Superior temporal gyrus (tissue), 1 donor: ENCODE data around the gene PIK3IP1.
"Not testable (repeated sequence)": the region's sequence is repeated elsewhere in the genome, so short reads cannot be mapped to it uniquely, and the experiment has no call there.

Experiments
- DNase-seq: peaks from one replicate; pipeline ENCODE4 v3.0.0-alpha.2; 2016; ENCODE audit errors: extremely low spot score

PIK3IP1 gene, protein sequence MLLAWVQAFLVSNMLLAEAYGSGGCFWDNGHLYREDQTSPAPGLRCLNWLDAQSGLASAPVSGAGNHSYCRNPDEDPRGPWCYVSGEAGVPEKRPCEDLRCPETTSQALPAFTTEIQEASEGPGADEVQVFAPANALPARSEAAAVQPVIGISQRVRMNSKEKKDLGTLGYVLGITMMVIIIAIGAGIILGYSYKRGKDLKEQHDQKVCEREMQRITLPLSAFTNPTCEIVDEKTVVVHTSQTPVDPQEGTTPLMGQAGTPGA

DNA sequence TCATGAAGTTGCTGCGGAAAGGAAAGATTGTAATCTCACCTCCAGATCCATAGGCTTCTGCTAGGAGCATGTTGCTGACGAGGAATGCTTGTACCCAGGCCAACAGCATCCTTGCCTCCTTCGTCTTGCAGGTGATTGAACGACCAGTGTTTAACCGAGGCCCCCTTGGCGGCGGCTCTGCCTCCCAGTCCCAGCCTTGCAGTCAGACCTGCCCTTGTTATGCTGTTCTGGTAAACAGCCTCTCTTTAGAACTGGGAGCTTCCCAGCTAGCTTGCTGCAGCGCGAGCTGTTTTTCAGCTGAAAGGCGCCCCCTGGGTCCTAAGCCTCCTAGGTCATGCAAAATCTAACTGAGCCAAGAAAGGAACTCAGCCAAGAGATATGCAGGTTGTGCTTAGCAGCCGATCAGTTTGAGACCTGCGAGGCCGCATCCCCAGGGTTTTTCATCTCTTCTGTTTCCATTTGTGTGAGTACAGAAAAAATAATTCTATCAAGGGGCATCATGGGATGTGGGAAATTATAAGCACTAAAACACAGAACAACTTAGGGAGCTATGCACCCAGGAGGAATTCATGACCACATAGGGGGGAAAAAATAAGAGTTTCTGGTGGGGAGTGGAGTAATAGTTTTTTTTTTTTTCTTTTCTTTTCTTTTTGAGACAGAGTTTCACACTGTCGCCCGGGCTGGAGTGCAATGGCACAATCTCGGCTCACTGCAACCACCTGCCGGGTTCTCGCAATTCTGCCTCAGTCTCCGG, at the start of gene PIK3IP1:
PIK3IP1 (minus strand) TSS at position 253 of the 754 bp plus-strand sequence; CDS start at position 109, 144 bp downstream.
- DNase-seq: peak; percentile 98

DNA sequence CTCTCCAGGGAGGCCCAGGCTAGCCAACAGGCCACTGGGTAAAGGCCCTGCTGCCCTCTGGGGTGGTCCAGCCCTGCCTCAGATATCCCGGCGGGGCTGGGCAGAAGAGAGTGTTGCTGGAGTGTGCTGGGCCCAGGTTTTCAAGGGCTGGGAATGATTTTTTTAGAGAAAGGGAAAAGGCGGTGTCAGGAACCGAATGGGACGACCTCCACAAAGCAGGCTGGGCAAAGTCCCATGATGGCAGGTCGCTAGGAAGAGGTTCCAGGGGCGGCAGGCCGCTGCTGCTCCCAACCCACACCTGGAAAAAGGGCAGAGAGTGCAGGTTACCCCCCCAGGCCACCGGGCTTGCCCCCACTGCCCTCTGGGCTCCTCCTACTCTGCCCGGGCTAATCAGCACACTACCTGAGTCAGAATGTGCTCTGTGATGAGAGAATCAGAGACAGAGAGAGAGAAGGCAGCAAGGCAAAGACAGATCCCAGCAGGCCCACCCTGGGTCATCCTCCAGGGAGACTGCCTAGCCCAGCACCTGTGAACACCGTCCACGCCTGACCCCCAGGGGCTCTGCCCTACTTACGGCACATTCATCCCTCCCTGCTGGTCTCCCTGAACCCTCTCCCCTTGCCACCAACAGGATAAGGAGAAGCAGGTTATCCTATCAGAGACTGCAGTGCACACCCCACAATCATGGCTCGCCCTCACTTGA, 49.2 kb upstream of the PIK3IP1 start:
- no peak for DNase-seq

DNA sequence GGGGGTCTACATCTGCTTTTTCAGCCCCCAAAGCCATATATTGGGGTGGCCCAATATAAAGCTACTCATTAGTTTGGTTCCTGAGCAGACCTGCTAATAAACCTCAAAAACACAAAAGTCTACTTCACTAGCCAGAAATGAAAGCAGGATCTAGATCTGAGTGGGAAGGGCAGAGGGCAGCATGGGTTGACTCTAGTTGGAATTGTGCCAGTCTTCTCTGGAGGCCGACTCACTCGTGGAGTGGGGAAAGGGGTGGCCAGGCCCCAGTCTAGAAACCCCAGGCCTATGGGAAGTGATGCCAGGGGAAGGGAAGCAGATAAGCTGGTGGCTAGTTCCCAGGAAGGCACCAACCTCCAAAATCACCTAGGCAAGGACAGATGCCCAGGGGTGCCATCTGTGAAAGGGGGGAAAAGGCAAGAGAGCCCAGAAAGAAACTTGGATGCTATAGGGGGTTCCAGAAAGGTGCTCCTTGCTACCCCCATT, 48.5 kb upstream of the PIK3IP1 start:
- DNase-seq: no peak

DNA sequence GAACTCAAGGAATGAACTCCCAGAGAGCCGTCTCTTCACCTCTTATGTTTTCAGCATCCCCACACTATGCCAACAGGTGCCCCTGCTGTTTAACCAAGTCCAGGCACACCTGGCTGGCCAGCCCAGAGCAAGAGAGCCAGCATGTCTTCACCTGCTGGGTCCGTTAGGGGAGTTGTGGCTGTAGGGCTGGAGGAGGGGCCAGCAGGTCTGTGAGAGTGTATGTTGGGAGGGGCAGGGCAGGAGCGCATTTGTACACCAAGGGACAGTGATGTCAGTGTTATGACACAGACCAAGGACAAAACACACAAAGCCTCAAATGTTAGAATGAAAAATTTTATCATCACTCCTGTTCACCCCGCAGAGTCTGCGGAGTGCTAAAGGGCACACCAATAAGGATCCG, 48.1 kb upstream of the PIK3IP1 start:
- DNase-seq: no peak

DNA sequence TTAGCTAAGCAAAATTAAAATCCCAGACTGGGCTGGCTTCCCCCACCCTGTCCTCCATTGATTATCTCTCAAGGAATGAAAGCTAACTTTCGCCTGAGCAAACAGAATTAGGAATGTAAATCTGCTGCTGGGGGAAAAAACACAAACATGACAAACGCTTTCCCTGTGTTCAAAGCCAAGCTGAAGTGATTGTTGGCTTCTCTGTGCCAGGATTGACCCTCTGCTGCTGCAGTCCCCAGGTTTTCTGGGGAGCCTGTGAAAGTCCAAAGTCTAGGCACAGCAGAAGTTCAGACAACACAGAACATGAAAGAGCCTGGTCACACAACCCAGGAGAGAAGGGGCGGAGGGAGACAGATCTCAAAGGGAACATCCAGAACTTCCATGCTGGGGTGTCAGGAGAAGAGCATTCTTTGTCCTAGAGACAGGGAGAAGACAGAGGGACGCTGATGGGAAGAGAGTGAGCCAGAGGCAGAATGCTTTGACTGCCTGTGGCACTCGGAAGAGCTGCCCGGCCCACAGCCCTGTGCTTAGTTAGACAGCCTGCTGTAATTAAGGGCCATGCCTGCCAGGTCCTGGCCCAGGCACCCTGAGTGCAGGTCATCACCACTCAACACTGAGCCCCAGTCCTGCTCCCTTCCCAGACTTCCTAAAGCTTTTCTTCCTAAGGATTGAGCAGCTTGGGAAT, 47.0 kb upstream of the PIK3IP1 start:
- no peak for DNase-seq

DNA sequence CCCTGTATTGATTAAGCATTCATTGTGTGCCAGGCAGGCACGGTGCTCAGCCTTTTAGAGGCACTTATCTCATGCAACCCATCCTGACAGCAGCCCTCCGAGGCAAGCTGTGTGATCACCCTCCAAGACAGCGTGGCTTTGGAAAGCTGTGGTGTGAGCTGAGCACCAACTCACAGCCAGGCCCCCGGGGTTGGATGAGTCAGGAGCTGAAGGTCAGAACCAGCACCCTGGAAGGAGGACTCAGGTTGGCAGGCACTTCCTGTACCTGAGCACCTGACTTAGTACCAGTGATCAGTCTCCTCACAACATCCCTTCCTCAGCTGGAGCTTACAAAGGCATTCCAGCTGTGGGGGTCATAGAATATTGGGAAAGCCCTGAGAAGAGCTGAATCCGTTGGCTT, 44.9 kb upstream of the PIK3IP1 start:
- no peak for DNase-seq

DNA sequence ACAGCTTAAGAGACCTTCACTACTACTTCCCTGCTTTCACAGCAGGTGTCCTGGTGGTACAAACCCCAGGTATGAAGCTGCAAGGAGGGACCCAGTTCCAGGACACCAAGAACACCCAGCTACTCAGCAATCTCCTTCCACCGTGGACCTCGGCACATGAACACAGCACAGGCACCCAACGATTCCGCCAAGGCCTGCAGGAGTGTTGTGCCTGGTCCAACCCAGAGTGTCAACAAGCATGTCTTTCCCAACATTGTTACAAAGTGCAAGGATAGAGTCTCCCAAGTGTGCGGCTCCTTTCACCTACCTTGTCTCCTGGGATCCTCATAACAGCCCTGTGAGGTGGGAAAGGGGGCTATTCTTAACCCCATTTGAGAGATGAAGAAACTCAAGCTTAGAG, 42.0 kb upstream of the PIK3IP1 start:
- no peak for DNase-seq

DNA sequence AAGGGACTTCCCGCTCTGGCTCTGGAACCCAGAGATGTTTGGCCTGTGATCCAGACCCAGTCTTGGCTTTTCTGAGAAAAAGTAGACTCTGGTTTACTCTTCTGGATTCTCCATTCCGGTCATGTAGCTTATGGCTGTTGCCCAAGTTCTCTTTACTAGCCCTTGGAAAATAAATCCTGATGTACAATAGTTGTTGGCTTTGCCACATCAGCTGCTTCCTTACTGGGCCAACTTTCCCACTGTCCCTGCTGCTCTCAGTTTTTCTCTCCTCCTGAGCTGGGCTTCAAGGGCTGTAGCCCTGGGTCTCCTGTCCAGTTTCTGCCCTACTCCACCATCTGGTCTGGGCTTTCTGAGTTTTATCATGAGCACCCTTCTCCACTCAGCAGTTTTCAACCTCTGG, 41.4 kb upstream of the PIK3IP1 start:
- DNase-seq: peak; percentile 24

DNA sequence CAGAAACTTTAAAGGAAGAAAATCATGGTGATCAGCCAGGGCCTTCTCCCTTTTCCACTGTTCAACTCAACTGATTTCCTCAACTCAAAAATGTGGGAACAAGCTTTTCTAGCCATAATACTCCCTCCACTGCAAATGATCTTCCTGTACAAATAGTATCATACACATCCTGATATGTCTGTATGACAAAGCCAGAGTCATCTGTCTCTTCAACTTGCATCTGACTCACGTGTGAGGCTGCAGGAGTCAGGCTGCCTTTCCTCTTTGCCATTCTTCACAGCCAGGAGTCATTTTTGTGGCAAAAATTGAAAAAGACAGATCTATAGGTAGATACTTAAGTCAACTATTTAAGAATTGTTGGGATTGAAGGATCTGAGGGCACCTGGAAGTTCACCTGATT, 40.6 kb upstream of the PIK3IP1 start:
- no peak for DNase-seq

DNA sequence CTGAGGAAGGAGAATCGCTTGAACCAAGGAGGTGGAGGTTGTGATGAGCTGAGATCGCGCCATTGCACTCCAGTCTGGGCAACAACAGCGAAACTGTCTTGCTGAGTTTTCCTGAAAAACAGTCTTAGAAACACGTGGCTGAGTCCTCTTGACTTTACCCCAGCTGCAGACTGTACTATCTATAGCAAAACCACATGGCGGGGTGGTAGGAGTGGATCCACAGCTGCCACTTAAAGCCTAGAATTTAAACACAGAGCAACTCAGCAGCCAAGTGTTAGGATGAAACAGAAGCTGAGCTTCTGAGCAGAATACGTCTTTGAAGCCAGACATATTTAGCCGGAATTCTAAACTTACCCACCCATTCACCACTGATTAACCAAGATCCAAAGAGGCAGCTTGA, 39.7 kb upstream of the PIK3IP1 start:
- DNase-seq: peak; percentile 59

DNA sequence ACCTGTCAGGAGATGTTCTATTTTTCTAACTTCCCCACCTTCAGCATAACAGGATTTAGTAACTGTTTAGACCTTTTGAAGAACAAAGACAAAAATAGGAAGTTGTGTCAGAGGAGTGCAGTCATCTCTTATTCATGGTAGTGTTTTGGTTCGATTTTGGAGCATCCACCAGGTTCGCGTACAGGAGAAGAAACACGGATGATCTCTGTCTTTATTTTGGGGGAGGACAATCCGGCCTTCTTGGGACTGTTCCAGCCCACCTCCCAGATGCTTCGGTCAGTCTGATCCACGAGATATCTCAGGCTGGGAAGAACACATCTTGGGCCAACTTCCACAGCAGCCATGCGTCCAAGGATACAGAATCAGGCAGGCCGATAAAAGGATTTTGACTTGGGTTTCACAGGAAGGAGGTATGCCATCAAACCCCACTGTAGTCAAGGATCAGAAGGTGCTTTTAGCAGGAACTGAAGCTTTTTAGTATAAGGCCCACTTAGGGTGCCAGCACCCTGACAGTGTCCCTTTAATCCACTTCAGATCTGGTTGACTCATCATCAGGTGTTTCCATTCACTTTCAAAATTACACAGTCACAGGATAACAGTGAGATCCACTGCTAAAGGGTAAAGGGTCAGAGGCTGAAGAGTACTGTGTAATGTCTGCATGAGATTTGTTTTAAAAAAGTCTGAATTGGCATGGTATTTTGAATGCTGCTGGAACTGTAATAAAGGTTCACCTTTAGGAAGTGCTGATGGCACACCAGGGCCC, 37.3 kb upstream of the PIK3IP1 start:
- no peak for DNase-seq

DNA sequence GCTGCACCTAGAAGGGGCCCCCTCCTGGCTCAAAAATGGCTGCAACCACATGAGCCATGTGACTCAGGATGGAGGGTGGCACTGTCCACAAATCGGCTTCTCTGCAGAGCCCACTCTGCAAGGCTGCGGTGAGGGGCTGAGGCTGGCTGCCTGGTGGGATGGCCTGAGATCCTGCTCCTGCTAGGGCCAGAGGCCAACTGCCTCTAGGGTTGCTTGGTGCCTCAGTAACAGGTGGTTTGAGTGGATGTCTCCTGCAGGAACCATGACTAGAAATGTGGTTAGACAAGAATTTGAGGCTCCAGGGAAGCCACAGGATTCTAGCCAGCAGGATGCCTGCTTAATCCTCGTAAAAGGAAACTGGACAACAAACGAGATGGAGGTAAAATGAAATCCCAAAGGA, 36.7 kb upstream of the PIK3IP1 start:
- no peak for DNase-seq

DNA sequence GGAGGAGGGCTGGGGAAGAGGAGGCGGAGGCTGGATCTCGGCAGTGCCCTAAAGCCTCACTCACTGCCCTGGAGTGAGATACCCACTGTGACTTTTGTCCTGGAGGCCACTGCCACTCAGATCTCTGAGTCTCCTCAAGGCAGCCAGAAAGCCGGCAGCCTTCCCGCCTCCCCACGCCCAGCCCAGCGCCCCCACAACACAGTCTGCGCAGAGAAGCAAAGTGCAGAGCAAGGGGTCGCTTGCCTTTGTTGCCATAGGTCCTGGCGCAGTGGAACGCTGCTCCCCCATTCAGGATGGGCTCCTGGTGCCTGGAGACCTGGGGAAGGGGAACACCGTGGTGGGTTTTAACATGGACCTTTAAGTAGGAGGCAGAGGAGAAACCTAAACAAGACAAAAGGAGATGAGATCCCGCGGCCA, 36.3 kb upstream of the PIK3IP1 start:
- no peak for DNase-seq

DNA sequence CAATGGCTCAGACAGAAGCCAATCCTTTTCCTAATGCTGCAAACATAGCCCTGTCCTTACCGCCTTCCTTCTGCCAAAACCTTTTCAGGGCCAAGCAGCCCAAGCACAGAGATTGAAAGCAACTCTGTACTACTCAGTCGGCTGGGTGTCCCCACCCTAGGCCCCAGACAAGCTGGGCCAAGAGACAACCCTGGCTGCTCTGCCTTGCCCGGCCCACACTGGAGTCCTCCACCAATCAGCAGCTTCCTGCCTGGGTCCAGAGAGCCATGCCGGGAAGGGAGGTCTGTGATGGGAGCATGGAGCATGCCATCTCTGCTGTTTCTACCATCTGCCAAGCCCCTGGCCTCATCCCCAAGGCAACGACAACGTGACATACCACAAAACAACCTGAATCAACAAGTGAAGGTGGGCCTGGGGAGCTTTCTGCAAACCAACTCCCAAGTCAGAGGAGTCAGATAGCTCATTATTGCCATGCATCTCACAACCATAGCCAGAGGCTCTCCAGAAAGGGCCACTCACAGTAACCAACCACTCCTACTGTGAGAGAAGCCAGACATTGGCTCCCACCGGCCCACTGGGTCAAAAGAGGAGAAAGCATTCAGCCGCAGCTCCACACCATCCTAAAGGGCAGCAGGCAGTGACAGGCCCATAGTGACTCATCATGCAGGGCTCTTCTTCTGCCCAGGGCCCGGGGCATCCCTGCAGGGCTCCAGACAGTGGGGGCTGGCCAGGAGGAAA, 35.7 kb upstream of the PIK3IP1 start:
- DNase-seq: no peak

DNA sequence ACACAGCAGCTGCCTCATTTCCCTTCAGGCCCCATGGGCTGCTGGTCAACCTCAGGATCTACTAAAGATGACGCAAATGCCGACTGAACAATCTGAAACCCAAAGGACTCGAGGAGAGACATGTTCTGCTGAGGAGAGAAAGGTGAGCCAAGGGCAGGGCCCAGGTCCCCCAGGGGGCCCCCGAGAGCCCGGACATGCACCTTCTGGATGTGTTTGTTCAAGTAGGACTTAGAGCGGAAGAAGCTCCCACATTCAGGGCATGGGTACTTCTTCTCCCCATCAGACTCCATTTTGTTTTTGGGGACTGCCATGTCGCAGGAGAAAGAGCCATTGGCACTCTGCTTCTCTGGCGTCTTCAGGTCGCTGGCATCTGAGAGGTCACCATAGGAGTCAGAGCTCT, 34.6 kb upstream of the PIK3IP1 start:
- no peak for DNase-seq

DNA sequence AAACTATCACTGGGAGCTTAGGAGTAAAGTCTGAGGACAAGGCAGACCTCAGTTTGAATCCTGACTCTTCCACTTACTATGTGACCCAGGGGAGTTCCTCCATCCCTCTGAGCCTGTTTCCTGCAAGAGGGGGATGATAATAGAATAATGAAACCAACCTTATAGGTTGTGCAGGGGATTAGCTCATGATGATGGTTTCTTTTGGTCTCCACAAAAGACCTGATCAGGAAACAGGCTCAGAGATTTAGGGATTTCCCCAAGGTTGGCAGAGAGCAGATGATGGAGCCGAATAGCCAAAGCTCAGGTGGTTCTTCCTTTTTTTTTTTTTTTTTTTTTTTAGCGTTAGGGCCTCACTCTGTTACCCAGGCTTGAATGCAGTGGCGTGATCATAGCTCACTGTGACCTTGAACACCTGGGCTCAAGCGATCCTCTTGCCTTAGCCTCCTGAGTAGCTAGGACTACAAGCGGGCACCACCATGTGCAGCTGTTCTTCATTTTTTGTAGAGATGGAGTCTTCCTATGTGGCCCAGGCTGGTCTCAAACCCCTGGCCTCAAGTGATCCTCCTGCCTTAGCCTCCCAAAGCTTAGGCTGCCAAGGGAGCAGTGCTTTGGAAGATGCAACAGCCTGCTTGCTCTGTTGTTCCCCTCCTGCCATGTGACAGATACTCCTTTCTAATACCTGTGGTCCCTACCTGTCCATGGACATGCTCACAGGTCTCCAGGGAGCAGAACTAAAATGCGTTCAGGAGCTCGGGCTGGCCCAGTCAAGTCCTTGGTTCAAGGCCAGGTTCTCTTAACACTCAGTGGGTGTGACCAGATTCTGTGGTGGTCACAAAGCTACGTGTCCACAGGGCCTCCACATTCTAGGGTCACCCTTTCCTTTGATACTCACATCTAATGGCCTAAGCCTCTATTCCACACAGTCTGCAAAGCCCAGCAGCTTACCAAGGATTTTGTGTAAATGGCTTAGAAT, 31.6 kb upstream of the PIK3IP1 start:
- DNase-seq: no peak

DNA sequence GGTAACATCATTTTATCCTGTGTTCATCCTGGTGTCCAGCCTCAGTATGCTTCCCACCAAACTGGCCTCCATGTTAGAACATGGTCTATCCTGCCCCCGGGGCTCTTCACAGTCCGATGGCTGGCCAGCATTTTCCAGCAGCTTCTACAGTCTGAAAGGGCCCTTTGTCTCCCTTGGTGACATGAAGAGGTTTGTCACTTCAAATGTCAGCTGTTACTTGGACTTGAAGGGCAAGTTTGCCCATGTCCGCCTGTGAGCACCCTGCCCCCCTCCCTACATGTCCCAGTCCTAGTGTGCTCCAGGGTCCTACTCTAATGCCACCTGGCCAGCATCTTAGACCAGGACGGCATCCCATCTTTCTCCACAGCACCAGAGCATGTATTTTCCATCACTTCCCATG, 29.1 kb upstream of the PIK3IP1 start:
- no peak for DNase-seq

DNA sequence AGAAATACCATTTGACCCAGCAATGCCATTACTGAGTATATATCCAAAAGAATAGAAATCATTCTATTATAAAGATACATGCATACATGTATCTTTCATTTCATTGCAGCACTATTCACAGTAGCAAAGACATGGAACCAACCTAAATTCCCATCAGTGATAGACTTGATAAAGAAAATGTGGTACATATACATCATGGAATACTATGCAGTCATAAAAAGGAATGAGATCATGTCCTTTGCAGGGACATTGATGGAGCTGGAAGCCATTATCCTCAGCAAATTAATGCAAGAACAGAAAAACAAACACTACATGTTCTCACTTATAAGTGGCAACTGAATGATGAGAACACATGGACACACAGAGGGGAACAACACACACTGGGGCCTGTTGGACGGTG, 21.9 kb upstream of the PIK3IP1 start:
- not testable (repeated sequence) for DNase-seq

DNA sequence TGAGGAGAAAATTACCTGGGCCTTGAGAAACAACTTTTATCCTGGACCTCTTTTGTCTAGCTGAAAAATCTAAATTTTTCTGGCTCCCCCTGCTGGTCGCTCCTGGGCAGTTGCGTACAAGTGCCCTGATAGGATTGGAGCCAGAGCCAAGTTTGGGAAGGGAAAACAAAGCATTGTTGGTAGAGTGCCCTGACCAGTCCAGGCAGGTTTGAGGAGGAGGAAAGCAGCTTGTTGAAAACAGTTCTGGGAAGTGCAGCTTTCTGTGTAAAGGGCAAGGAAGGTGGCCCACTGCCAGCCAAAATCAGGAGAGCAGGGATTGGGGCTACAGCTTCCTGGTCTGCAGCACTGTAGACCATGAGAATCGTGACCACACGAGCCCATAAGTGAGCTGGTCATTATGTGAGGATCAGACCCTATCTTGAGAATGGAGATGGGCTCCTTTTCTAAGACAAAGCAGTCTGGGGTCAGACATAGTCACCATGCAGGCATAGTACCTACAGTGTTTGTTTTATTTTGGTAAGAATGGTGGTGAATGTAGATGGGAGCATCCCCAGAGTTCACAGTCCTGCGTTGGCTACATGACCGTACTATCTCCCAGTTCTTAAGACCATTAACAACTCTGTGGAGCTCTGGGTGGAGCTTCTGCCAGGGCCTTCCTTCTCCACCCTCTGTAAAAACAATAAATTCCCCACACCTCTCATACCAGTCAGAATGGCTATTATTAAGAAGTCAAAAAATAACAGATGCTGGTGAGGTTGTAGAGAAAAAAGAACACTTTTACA, 21.3 kb upstream of the PIK3IP1 start:
- DNase-seq: peak; percentile 86
